ENCODE data around the gene ITPKB. TPM values are rescaled to one million over a fixed set of nuclear protein-coding genes. Genes with fewer than 3 reads are reported as not detected.

ITPKB gene
- total and polyA plus RNA-seq, 2 experiments from 2014 or later, result 0.31 to 5.2 TPM

DNA sequence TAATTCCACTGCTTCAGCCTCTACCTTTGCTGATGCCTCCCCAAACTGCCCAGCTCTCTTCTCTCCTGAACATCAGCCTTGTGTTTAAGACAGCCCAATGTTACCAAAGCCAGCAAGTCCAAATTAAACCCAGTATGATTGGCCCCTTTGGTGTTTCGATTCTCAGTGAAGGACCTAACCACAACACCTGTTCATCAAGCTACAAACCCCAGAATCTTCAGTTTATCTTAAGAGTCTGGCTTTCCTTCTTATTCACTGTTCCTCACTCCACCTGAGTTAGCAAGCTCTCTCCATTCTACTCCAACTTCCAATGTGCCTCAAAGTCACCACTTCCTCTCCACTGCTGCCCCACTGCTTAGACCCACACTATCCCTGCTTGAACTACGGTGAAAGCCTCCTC is 25.5 kb upstream of the ITPKB start:
- Mint-ChIP-seq H3K9me3 (no peaks in the 10 kb centered on the region; the same call in 2 of the 3 replicates), H3K36me3 (ENCODE audit: low read depth) (no peaks in the 10 kb centered on the region), H3K4me1 (peaks cover 27% of the 10 kb centered on the region), H3K27me3 (ENCODE audit: insufficient read depth, low read depth, poor library complexity) (peaks cover 4% of the 10 kb centered on the region), H3K4me3 (no peak overlapping the region; the same call in 2 of the 3 replicates), H3K27ac (peak overlapping the region; percentile 25; the same call in 1 of the 2 replicates)
- no peak for DNase-seq (ENCODE audit: low spot score)
- Histone ChIP-seq H3K4me3 (no peak overlapping the region), H3K4me2 (peak overlapping the region; percentile 64; the same call in 1 of the 2 replicates), H3K9me2 (ENCODE audit: insufficient read depth) (peaks cover 9% of the 10 kb centered on the region; the same call in 1 of the 2 replicates), H4K20me1 (replicated peaks; ENCODE audit: insufficient read depth) (no peaks in the 10 kb centered on the region), H3K4me1 (ENCODE audit: insufficient read depth) (peaks cover 28% of the 10 kb centered on the region), H3K27ac (ENCODE audit: low read depth) (no peak overlapping the region), H3K27me3 (ENCODE audit: insufficient read depth) (no peaks in the 10 kb centered on the region), H2AFZ (0 out of 2 replicates have a peak overlapping the region, but pooled peaks have one; percentile 0), H3F3A (replicated peaks; ENCODE audit: low read depth) (no peaks in the 10 kb centered on the region), H3K36me3 (ENCODE audit: insufficient read depth) (no peaks in the 10 kb centered on the region), H3K79me2 (replicated peaks; ENCODE audit: insufficient read depth) (no peaks in the 10 kb centered on the region)
- no peak for ATAC-seq
- no peak for TF ChIP-seq EZH2phosphoT487 (IDR thresholded peaks at IDR 0.05; ENCODE audit: unreplicated experiment)
- TF ChIP-seq JUNB (IDR thresholded peaks at IDR 0.05; ENCODE audit: unreplicated experiment), result no peak
- no peak for TF ChIP-seq EZH2 (IDR thresholded peaks at IDR 0.05; ENCODE audit: low read depth, unreplicated experiment)
- TF ChIP-seq STAT1 (IDR thresholded peaks at IDR 0.05; ENCODE audit: unreplicated experiment), result no peak
- no peak for TF ChIP-seq CREB1 (CRISPR knock-in tag; IDR thresholded peaks at IDR 0.05; ENCODE audit: low read depth)
- no peak for TF ChIP-seq ZNF331 (CRISPR knock-in tag; IDR thresholded peaks at IDR 0.05; ENCODE audit: low read depth)
- no peak for TF ChIP-seq ZNF114 (CRISPR knock-in tag; IDR thresholded peaks at IDR 0.05)
- no peak for TF ChIP-seq ETS1 (IDR thresholded peaks at IDR 0.05)
- no peak for TF ChIP-seq POLR2AphosphoS5 (IDR thresholded peaks at IDR 0.05; ENCODE audit: low read depth)
- no peak for TF ChIP-seq NANOG (IDR thresholded peaks at IDR 0.05; ENCODE audit: borderline replicate concordance)
- TF ChIP-seq REST (IDR thresholded peaks at IDR 0.05; ENCODE audit: unreplicated experiment), result no peak

DNA sequence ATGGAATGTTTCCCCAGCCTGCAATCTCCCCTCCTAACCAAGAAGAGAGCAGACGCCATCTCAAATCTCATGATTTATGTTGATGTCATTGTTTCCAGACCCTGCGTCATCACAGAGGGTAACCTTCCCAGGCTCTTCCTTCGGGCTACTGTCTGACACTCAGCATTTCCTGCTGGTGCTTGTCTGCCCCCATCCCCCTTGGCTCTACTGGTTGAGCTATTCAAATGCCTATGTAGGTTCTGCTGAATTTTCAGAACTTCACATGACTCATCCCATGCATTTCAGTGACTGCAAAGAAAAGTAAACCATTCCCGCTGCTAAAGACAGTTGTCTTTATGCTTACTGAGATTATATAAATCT is 24.8 kb upstream of the ITPKB start:
- H3K4me3 Mint-ChIP-seq, result peak overlapping the region; percentile 8; the same call in 1 of the 3 replicates
- peak overlapping the region; percentile 64 for H3K4me2 ChIP-seq
- H3K27ac ChIP-seq (ENCODE audit: low read depth), result peak overlapping the region; percentile 48; the same call in 1 of the 2 replicates
- peak; percentile 24; the same call in 1 of the 2 replicates for TF ChIP-seq ZNF462 (CRISPR knock-in tag; IDR thresholded peaks at IDR 0.05)

More for the DNA sequence above, 24.8 kb upstream of the ITPKB start:
- H3F3A ChIP-seq (replicated peaks; ENCODE audit: low read depth), result no peaks in the 10 kb centered on the region
- 0 out of 2 replicates have a peak overlapping the region, but pooled peaks have one; percentile 0 for H2AFZ ChIP-seq
- DNase-seq (ENCODE audit: low spot score) (peak; percentile 65), ATAC-seq (peak; percentile 92)
- no peaks in the 10 kb centered on the region for H3K36me3 Mint-ChIP-seq (ENCODE audit: low read depth)
- H3K36me3 ChIP-seq (ENCODE audit: insufficient read depth), result no peaks in the 10 kb centered on the region
- H4K20me1 ChIP-seq (replicated peaks; ENCODE audit: insufficient read depth), result no peaks in the 10 kb centered on the region
- H3K9me2 ChIP-seq (ENCODE audit: insufficient read depth), result peaks cover 6% of the 10 kb centered on the region; the same call in 1 of the 2 replicates
- peaks cover 27% of the 10 kb centered on the region for H3K4me1 Mint-ChIP-seq
- H3K9me3 Mint-ChIP-seq, result no peaks in the 10 kb centered on the region; the same call in 2 of the 3 replicates
- no peaks in the 10 kb centered on the region for H3K27me3 ChIP-seq (ENCODE audit: insufficient read depth)
- H3K79me2 ChIP-seq (replicated peaks; ENCODE audit: insufficient read depth), result no peaks in the 10 kb centered on the region
- no peak overlapping the region for H3K4me3 ChIP-seq
- peaks cover 4% of the 10 kb centered on the region for H3K27me3 Mint-ChIP-seq (ENCODE audit: insufficient read depth, low read depth, poor library complexity)
- H3K27ac Mint-ChIP-seq, result peak overlapping the region; percentile 93
- H3K4me1 ChIP-seq (ENCODE audit: insufficient read depth), result peaks cover 28% of the 10 kb centered on the region

Measured in GM23338 (cell line).